Ovary (tissue), 3 donors: Measurements from ENCODE around the gene ZNF827.

ENCODE experiments used
- EP300 ChIP-seq: sonication (generic); formaldehyde crosslinking; IDR thresholded peaks from one replicate; pipeline ENCODE4 v1.6.1; 2017; ENCODE audit warnings: antibody characterized with exemption
- POLR2A ChIP-seq: fragments of 450-650 bp; IDR thresholded peaks from one replicate; pipeline ENCODE4 v1.6.1; 2017; ENCODE audit warnings: antibody characterized with exemption, mild to moderate bottlenecking, moderate library complexity
- TF ChIP-seq, protein P1 (sequence below), 3 donors: fragments of 450-650 bp in 2 of 3; fragments of 200-600 bp in 1 of 3; IDR thresholded peaks; one replicate each; pipeline versions ENCODE4 v1.5.1 to v1.8.0; 2016 to 2022; ENCODE audit warnings: antibody characterized with exemption in 3 of 3, mild to moderate bottlenecking in 1 of 3
- donor health status: DM: no; HTN: no; CAD: no.

DNA sequence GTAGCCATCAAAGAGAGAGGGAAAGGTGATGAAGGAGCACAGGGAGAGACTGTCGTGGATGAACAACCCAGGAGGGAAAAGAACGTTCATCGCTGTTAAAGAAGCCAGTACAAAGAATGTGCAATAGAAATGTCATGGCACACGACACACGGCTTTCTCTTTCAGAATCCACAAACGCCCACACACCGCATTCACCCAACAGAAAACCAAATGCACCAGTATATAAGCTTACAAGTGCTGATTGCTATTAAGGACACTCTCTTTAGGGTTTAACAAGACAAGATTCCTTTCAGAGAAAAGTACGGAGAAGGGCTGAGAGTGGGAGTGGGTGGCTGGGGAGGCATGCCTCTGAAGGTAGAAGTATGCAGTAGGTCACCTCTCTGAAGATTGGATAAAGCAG lies 178.4 kb downstream of the ZNF827 start:
- TF ChIP-seq POLR2A (no peak), EP300 (no peak)
- TF ChIP-seq, protein P1, sequence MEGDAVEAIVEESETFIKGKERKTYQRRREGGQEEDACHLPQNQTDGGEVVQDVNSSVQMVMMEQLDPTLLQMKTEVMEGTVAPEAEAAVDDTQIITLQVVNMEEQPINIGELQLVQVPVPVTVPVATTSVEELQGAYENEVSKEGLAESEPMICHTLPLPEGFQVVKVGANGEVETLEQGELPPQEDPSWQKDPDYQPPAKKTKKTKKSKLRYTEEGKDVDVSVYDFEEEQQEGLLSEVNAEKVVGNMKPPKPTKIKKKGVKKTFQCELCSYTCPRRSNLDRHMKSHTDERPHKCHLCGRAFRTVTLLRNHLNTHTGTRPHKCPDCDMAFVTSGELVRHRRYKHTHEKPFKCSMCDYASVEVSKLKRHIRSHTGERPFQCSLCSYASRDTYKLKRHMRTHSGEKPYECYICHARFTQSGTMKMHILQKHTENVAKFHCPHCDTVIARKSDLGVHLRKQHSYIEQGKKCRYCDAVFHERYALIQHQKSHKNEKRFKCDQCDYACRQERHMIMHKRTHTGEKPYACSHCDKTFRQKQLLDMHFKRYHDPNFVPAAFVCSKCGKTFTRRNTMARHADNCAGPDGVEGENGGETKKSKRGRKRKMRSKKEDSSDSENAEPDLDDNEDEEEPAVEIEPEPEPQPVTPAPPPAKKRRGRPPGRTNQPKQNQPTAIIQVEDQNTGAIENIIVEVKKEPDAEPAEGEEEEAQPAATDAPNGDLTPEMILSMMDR (IDR thresholded peaks at IDR 0.05) = no peak
